ENCODE data around the gene SFTA2.
A peak's percentile ranks its signal among the peaks of the same experiment; 100 is the strongest.
"Not testable (repeated sequence)": the region's sequence is repeated elsewhere in the genome, so short reads cannot be mapped to it uniquely, and the experiment has no call there.

The SFTA2 gene

DNA sequence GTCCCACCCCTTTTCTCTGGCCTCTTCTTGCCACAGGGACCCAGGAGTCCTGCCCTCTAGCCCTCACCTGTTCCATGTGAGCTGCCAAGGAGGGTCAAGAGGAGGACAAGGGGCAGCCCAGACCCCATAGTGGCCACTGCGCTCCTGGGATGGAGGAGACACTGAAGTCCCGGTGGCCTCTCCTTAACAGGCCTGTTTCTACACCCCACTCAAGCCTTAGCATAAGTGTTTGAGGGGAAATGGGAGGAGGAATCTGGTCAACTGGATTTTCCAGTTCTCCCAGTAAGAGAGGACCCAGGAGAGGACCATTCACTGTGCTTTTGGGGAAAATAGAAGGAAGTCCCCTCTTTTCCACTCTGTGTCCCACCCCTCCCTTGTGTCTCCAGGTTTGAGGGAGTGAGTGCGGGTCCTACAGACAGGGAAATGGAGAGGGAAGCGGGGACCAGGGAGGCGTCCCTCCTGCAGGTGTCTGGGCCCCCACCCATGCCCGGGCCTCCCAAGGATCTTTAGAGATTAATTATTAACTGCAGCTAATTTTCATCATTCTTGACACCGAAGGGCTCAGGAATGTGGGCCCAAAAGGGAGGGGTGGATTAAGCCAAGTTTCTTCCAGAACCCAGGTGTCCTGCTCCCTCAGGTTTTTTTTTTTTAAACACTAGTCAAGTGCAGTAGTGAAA lies at the start of gene SFTA2:
TSS of gene SFTA2 (minus strand) at position 202 of the 677 bp plus-strand sequence. CDS start at position 128, 74 bp downstream.
- no peak for DNase-seq (ENCODE audit: low read depth in 2 of 2)

- no peak for DNase-seq (ENCODE audit: low read depth in 2 of 2)
Observed at GRCh38 chr6:30979690-30980089, 47.7 kb upstream of the SFTA2 start.

- no peak for DNase-seq (ENCODE audit: low read depth in 2 of 2)
Observed at GRCh38 chr6:30979141-30979540, 47.2 kb upstream of the SFTA2 start.

- no peak for DNase-seq (ENCODE audit: low read depth in 2 of 2)
Observed at GRCh38 chr6:30974490-30975252, 42.7 kb upstream of the SFTA2 start.

- no peak for DNase-seq (ENCODE audit: low read depth in 2 of 2)
Observed at GRCh38 chr6:30972816-30973215, 40.8 kb upstream of the SFTA2 start.

DNA sequence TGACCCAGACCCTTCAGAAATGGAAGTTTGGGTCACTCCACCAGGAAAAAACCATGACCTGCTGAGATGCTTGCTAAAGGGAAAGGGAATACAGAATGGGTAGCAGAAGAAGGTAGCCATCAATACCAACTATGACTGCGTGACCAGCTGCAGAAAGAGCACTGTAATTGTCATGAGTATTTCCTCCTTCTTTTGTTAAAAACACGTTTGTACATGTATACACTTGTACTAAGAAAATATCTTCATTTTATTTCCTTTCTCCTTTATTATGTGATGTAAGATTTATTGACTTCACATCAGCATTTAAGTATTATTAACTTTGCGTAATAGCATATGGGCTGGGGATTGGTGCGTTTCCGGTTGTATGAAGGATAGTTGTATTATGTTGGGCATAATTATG lies 39.0 kb upstream of the SFTA2 start:
- DNase-seq (ENCODE audit: low read depth in 2 of 2), result no peak

- DNase-seq (ENCODE audit: low read depth in 2 of 2), result not testable (repeated sequence)
Observed at GRCh38 chr6:30969171-30969570, 37.2 kb upstream of the SFTA2 start.

- no peak for DNase-seq (ENCODE audit: low read depth in 2 of 2)
Observed at GRCh38 chr6:30966154-30966553, 34.2 kb upstream of the SFTA2 start.

GRCh38 chr6:30965140-30965601 lies 33.2 kb upstream of the SFTA2 start:
- no peak for DNase-seq (ENCODE audit: low read depth in 2 of 2)

- DNase-seq (ENCODE audit: low read depth in 2 of 2), result no peak
Observed at GRCh38 chr6:30964075-30964474, 32.1 kb upstream of the SFTA2 start.

GRCh38 chr6:30963641-30964040 lies 31.7 kb upstream of the SFTA2 start:
- DNase-seq (ENCODE audit: low read depth in 2 of 2), result no peak

DNA sequence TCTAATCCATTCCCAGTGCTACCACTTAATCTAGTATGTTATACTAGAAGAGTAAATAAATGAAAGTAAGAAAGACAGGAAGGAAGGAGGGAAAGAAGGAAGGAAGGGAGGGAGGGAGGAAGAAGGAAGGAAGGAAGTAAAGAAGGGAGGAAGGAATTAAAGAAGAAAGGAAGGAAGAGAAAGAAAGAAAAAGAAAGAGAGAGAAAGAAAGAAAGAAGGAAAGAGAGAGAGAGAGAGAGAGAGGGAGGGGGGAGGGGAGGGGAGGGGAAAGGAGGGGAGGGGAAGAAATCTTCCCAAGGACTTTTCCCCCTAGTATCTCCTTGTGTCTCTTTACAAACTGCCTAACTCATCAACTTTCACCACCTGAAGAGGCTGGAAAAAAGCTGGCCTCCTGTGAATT lies 30.7 kb upstream of the SFTA2 start:
- DNase-seq (ENCODE audit: low read depth in 2 of 2), result no peak

GRCh38 chr6:30960907-30961673 lies 29.1 kb upstream of the SFTA2 start:
- DNase-seq (ENCODE audit: low read depth in 2 of 2), result no peak

GRCh38 chr6:30957716-30958115 lies 25.7 kb upstream of the SFTA2 start:
- DNase-seq (ENCODE audit: low read depth in 2 of 2), result no peak

- peak; percentile 50 to 62 for DNase-seq (ENCODE audit: low read depth in 2 of 2)
Observed at GRCh38 chr6:30955367-30956042, 23.5 kb upstream of the SFTA2 start.

DNA sequence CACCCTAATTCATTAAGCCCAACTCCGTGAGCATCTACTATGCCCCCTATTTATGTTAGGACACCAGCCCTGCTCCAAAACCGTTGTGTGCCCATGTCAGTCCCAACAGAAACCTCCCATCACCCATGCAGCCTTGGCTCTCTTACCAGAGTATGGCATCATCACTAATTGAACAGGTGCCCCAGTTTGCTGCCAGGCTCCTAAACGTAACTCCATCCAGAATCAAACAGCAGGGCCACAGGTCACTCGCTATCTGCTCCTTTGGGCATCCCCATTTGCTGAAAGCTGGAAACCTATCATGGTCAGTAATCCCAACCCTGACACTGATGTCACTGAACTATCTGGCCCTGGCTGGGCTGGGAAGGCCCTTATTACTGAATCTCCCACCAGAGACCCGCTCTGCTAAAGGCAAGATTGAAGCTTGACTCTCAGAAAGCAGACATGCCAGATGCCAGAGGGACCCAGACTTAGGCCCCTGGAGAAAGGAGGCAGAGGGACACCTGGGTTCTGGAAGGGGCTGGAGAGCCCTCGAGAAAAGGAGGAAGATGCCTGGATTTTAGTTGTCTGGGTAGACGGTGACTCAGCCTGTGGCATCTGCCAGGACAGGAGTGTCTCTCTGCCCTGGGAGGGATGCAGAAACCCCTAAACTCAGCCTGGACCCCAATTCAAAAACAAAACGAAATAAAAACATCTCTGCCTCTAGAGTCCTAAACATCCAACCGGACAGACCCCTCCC lies 22.8 kb upstream of the SFTA2 start:
- no peak for DNase-seq (ENCODE audit: low read depth in 2 of 2)

GRCh38 chr6:30951907-30952469 lies 20.0 kb upstream of the SFTA2 start:
- DNase-seq (ENCODE audit: low read depth in 2 of 2), result no peak

- DNase-seq (ENCODE audit: low read depth in 2 of 2), result no peak
Observed at GRCh38 chr6:30948811-30949210, 16.8 kb upstream of the SFTA2 start.

- no peak for DNase-seq (ENCODE audit: low read depth in 2 of 2)
Observed at GRCh38 chr6:30947231-30947630, 15.3 kb upstream of the SFTA2 start.

- no peak for DNase-seq (ENCODE audit: low read depth in 2 of 2)
Observed at GRCh38 chr6:30945281-30945680, 13.3 kb upstream of the SFTA2 start.

GRCh38 chr6:30944051-30944450 lies 12.1 kb upstream of the SFTA2 start:
- no peak for DNase-seq (ENCODE audit: low read depth in 2 of 2)

Measured in stimulated activated CD8-positive, alpha-beta memory T cell treated with anti-CD3 and anti-CD28 coated beads, Interleukin-2, amount 100 ng/mL, for 1 hour (primary cell).